NCI-H1417 (cell line): ENCODE measurements around the gene SLC7A6.
A peak's percentile ranks its signal among the peaks of the same experiment; 100 is the strongest.

Source experiments
- DNase-seq, 3 experiments: peaks; one replicate each; lab custom pipeline; 2025; lab: John Stamatoyannopoulos, UW

Gene SLC7A6

DNA sequence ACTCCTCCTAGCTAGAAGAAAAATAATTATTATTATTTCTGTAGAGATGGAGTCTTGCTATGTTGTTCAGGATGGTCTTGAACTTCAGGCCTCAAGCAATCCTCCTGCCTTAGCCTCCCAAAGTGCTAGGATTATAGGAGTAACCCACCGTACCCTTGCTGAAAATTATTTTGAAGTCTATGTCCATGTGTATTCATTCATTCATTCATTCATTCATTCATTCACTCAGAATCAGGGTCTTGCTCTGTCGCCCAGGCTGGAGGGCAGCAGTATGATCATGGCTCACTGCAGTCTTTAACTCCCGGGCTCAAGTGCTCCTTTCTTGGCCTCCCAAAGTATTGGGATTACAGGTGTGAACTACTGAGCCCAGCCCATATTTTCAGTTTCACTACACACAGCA is 42.3 kb downstream of the SLC7A6 start:
- no peak for DNase-seq

DNA sequence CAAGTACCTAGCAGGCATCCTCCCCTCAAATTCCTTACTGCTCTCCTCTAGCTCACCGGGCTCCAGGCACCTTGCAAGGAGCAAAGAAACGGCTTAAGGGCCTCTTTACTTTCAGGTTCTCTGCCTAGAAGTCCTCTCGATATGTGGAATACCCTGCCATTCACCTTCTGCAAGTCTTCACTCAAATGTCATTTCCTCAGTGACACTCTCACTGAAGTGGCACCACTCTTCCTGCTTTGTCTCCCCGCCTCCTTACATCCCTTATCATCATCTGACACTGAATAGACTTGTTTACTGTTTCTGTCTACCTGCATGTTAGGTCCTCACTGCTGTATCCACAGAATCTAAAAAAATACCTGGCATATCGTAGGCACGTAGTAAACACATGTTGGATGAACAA is 45.5 kb downstream of the SLC7A6 start:
- DNase-seq = no peak

DNA sequence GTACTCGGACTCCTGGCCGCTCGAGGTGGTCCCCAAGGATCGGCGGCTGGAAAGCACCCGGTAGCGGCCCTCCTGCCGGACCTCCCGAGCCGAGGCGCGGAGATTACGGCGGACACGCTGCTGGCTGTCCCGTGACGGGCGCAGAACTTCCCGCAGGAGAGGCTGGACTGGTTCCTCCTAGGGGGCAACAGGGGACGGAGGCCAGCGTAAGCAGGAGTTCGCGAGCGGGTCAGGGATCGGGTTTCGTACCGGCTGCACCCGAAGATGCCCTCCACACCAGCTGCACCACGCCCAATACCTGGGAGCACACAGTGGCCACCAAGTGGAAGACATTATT is 46.1 kb downstream of the SLC7A6 start:
- no peak for DNase-seq

DNA sequence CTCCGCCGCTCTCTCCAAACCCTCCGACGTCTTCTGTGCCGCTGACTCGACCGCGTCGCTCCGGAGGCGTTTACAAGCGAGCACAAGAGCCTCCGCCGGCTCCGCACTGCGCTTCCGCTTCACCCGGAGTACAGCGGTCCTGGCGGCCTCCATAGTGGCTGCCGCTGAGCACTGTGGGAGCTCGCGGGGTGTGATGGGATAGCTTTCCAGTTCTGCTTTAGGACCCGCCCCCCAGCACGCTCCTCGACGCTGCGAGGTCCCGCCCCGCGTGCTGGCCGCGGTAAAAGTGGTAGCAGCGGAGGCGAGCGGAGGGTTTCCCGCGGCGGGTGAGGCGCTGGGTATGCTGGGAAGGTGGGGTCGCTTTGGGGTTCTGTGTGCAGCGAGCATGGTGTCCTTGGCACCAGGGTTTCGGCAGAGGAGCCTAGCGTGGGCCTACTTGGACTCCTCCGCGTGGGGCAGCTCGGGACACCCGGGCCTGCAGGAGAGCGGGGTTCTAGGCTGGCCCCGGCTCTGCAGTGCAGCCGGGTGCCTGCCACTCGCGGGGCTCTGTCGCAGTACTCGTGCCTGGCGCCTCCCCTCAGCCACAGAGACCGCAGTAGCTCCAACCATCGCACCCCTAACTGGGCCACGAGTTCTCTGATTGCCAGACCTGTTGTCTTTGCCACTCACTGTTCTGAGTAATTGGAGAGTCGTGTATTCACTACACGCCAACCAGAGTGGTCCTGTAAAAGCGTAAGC is 46.6 kb downstream of the SLC7A6 start, which contains the start of the genes PRMT7 and SLC7A6OS:
PRMT7 (plus strand) TSS at position 246 of the 738 bp plus-strand sequence. CDS start 4,961 bp downstream, outside the sequence.
SLC7A6OS (minus strand) TSS at position 173 of the 738 bp plus-strand sequence; CDS start at position 153, 20 bp downstream.
- peak; percentile 78 to 92 (median 89) for DNase-seq

DNA sequence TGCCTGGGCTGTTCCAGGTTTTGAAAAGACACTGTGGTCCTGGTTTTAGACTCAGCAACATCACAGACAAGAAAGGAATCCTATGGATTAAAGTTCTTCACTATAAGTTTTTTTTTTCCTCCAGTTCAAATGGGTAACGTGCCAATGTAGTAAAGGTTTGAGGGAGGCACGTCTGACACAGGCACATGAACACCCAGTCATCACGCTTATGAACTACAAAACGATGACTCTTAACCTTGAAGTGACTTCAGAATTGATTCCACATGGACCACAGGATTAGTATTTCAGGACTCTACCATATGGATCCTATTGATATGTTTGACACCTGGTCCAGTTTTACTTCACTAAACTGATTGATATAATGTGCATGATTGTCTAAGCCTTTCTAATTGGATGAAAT is 48.8 kb downstream of the SLC7A6 start:
- no peak for DNase-seq

DNA sequence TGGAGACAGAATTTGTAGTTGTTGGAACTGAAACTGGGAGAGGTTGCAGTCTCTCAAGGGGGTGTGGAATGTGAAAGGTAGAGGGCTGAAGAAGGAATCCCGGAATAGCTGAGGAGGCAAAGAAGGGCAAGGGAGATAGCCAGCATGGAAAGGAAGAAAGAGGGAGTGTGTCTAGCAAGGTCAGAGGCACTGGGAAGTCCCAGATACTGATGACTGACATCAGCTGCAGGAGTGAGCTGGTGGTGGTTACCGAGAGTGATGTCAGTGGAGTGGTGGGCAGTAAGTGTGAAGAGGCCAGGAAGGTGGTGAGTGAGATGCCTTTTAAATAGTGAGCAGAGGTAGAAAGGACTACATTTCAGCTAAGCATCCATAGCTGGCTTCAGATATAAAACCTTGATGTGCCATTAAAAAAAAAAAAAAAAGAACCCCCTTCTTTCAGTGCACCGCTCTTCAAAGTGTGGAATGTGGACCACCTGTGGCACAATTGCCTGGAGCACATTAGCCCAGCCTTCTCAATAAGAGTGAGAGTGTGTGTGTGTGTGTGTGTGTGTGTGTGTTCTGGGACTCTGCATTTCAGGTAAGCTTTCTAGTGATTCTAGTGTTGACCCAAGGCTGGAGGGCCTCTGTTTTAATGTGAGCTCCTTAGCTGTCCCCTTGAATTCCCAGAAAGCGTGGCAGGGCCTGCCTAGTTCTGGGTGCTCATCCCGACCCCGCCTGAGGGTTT is 55.0 kb downstream of the SLC7A6 start:
- DNase-seq = peak in 1 of 3 experiments; percentile 89

DNA sequence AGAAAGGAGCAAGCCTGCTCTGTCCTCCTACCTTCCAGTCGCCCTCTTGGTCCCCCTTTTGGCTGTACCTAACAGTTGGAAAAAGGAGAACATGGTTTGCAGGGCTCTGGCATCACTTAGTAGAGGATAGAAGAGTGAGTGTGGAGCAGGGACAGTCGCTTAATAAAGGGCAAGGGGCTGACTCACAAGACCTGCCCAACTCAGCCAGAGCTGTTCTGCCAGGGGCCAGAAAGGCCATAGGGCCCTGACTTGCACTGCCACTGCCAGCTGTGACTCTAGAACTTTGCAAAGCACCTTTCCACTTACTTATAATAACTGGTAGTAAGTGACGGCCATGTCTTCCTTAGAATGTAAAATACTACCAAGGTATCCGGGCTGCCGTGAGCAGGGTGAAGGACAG is 60.0 kb downstream of the SLC7A6 start:
- no peak for DNase-seq

DNA sequence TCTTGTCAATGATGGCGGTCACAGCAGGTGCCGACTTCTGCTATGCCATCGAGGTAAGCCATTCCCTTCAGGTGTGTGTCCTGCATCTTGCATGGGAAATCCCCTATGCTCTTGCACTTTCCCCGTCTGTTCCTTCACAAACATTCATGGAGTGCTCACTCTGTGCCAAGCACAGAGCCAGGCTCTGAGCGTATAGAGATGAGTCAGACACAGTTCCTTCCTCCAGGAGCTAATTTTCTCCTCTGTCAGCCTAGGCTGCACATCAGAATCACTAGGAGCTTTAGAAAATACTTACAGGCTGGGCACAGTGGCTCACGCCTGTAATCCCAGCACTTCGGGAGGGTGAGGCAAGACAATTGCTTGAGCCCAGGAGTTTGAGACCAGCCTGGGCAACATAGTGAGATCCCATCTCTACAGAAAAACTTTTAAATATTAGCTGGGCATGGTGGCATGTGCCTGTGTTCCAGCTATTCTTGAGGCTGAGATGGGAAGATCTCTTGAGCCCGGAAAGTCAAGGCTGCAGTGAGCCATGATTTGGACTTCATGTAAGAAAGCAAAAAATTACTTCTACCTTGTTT is 60.5 kb downstream of the SLC7A6 start:
- no peak for DNase-seq

DNA sequence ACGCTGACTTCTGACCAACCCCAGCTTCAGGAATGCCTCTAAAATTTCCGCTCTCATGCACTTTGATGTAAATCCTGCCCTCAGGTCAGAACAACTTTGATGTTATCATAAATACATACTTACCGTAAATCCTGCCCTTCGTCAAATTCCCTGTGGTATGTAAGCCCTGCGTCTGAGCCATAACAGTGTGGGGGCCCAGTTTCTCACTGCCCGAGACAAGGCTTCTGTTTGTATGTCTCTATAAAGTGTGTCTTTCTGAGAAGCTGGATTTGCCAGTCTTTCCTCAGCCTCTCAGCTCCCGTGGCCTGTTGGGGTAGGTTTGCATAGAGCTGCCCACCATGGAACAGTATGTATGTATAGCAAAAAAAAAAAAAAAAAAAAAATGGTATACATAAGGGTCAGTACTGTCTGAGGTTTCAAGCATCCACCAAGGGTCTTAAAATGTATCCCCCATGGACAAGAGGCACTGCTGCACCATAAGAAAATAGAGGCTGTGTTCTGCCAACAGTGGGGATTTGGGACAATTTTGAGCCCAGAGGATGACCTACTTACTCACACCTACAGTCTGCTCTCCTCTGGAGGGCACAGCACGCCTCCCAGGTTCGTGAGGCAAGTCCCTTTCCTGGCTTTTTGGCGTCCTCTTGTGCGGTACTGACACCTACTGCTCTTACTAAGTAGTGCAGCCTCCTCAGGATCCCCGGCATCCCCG is 64.0 kb downstream of the SLC7A6 start:
- DNase-seq = peak; percentile 68 to 89 (median 85)

DNA sequence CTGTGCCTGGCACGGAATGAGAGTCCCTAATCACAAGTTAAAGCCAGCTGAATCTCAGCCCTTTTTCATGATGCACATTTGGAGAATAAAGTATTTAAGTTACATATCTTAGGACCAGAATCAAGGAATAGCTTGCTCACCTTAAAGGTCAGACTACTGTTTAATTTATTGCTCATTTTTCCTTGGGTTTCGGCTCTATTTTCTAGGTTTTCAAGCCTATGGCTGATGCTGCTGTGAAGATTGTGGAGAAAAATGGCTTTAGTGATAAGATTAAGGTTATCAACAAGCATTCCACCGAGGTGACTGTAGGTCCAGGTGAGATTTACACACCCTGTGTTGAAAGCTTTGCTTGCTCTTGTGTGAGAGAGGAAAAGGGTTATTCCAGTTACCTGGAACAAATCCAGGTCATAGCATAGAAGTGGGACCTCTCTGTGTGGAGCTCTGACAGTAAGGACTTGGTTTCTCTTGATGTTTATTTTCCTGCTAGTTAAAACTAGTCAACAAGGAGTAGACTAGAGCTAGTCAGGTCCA is 64.6 kb downstream of the SLC7A6 start:
- no peak for DNase-seq

DNA sequence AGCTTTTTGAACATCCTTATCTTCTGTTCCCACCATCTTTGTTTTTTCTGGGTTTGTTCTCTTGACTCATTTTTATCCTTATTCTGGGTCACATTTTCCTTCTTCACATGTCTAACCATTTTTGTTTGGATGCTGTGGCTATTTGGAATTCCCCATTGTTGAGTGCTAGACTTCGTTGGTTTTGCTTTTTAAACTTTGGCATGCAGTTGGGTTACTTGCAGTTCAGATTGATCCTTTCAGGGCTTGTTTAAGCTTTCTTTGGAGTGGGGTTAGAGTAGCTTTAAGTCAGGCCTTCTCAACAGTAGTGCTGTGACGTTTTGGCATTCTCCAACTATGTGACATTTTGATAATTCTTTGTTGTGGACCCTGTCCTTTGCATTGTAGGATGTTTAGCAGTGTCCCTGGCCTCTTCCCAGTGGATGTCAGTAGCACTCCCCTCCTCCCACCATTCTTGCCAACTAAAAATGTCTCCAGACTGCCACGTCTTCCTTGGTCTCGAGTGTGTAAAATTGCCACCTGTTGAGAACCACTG is 67.6 kb downstream of the SLC7A6 start:
- DNase-seq = no peak

DNA sequence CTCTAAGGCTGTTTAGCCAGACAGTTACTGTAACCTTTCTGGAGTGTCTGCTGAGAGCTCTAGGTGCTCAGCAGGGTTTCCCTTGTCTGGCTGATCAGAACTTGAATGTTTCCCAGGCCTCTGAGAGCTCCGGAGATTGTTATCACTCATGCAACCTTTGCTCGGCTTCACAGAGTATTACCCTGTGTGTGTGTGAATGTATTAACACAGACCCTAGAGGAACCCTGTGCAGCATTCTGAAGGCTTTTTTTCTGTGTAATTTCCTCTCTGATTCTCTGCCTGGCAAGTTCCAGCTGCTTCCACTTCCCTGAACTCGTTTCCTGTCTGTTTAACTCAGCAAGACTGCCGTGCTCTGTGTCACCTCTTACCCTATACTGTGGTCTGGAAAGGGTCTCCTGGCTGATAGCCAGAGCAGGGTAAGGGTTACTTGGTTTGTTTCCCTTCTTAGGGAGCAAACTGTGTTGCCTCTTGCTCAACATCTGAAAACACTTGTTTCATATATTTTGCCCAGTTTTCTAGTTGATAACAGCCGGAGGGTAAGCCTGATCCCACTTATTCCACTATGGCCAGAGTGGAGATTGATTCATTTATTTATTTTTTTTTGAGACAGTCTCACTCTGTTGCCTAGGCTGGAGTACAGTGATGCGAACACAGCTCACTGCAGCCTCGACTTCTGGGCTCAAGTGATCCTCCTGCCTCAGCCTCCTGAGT is 68.2 kb downstream of the SLC7A6 start:
- DNase-seq = peak in 2 of 3 experiments; percentile 36 to 59

DNA sequence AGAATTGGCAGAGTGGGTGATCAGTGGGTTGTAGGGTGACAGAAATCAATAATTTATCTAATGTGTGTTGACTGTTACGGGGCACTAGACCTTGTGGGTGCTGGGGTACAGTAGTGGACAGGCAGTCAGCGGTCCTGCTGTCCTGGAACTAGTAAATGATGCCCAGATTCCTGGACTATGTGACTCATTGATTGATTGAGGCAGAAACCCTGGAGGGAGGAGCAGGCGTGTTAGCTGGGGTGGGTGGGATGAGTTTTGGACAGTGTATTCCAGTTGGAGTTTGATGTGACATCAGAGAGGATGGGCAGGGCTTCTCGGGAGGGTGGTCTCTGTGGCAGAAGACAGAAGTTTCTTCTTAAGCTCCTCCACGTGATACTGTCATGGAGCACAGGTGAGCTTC is 70.8 kb downstream of the SLC7A6 start:
- DNase-seq = no peak

DNA sequence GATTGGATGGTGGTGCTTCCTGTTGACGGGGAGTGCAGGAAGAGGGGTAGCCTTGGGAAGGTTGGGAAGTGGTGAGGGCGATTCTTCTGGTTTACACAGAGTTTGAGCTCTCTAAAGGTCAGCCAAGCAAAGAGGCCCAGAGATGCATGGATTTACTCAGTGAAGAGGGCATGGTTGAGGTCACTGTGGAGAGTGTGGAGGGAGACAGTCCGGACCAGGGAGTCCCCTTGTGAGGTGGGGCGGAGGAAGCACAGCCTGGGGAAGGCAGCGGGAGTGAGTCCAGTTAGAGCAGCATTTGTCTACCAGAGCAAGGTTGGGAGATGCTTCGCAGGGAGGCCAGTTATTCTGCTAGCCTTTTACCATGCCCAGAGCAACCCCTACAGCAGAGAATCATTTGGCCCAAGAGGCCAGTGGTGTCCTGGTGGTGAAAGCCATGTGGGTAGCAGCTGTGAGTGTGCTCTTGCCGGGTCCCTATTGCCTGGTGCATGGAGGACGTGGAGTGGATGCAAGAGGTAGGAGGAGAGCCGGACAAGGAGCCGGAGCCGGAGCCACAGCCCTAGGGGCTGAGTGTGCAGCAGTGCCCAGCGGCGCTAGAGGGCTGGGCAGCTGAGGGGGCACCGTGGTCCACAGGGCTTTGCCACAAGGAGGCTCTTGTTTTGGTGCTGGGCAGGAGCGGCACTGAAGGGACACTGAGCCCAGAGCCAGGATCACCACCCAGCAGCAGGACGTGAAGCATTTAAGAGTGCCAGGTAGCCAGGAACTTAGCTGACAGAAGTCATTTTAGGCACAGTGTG is 74.2 kb downstream of the SLC7A6 start:
- DNase-seq = no peak

DNA sequence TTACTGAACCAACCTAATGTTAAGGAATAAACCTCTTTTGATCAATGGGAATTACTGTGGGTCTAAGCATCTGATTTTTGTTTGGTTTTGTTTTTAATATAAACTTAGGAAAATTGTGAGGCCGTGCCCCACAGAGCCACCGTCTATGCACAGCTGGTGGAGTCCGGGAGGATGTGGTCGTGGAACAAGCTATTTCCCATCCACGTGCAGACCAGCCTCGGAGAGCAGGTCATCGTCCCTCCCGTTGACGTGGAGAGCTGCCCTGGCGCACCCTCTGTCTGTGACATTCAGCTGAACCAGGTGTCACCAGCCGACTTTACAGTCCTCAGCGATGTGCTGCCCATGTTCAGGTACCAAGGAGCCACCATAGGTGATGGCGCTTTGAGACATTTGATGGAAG is 74.9 kb downstream of the SLC7A6 start:
- no peak for DNase-seq

DNA sequence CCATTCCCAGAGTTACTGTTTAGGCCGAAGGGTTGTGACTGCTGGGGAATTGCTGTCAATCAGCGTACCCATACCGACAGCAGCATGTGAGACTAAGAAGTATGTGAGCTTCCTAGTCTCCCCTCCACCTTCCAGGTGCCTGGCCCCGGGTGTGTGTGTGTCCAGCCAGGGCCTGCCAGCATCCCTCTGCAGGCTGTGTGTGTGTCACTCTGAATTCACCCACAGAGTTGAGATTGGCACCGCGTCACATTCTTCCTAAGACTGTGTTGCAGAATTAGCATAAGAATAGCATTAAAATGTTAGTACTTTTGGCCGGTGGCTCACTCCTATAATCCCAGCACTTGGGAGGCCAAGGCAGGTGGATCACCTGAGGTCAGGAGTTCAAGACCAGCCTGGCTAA is 78.3 kb downstream of the SLC7A6 start:
- no peak for DNase-seq

DNA sequence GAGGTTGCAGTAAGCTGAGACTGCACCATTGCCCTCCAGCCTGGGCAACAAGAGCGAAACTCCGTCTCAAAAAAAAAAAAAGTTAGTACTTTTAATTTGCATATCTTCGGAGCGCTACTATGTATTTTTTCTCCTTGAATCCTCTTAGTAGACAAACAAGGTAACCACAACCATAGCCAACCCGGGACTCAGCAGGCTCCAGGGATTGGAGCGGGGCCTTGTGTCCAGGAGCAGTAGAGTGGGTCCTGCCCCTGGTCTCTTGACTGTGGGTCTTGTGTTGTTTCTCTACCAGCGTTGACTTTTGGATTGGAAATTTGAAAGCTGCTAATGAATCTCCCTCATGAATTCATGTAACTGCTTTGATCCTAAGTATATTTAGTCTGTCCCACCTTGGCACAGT is 78.8 kb downstream of the SLC7A6 start:
- no peak for DNase-seq

DNA sequence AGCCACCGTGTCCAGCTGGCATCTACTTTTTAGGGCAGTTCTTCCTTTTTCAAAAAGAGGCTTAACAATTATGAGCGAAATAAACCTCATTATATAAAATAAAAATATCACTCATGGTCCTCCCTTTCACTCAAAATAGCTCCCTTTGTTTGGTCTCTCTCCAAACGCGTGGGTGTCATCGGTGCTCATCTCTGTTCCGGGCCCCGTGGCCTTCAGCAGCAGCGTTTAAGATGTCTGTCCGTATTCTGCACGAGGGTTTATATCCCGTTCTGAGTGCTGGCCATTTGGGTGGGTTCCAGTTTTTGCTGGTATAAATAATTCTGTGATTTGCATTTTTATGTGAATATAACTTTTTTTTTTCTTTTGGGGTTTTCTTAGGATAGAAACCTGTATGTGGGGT is 79.9 kb downstream of the SLC7A6 start:
- DNase-seq = no peak

DNA sequence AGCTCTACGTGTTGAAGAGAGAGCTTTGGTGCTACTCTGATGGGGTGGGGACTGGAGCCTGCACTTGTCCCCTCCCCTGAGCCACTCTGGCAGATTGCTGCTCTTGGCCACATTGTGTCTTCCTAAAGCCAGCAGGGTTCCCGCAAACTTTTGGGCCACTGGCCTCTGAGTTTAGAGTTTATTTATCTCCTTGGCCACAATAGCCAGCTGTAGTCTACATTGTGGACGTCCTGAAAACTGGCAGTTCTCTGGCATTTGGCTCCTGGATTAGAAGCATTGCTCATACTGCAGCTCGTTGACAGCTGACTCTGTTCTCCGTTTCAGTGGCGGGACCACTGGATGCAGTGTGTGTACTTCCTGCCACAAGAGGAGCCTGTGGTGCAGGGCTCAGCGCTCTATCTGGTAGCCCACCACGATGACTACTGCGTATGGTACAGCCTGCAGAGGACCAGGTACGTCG is 81.1 kb downstream of the SLC7A6 start:
- DNase-seq = no peak

DNA sequence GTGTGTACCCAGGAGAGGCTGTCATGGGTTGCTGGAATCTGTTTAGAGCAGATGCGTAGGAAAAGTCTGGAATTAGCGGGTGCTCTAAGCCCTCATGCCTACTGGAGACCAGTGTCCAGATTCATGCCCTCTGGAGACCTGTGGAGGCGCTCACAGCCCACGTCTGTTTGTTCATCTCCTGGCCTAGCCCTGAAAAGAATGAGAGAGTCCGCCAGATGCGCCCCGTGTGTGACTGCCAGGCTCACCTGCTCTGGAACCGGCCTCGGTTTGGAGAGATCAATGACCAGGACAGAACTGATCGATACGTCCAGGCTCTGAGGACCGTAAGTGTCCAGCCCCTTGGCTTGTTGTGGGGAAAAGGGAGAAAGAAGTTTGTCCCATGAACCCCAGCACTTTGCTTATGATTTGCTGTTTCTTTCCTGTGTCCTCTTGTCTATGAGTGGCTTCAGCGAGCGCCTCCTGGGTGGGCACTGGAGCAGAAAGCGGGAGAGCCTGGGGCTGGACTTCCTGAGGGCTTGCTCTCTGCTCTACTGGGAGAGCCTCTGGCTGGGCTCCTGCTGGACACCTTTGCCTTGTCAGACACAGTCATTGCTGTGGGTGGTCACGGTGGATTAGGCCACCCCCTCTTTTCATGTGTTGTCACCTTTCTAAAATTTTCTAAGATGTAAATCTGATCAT is 81.8 kb downstream of the SLC7A6 start:
- DNase-seq = no peak
